Astrocyte of the spinal cord (primary cell): Measurements from ENCODE around the gene DCBLD2.
A peak's percentile ranks its signal among the peaks of the same experiment; 100 is the strongest.

Source experiments
- DNase-seq: peaks from one replicate; pipeline ENCODE4 v3.0.0; 2011; ENCODE audit warnings: low read depth, low spot score
- H3K4me3 ChIP-seq: 2 replicates; pipeline ENCODE4 v1.5.1; 2011; ENCODE audit warnings: low read depth, mild to moderate bottlenecking, low read length, moderate library complexity
- CTCF ChIP-seq: IDR thresholded peaks from 2 replicates; pipeline ENCODE4 v1.5.1; 2012; ENCODE audit warnings: low read depth, mild to moderate bottlenecking, low read length, inconsistent platforms
- in situ Hi-C: cut with HindIII; loops from 2 replicates; pipeline ENCODE4 v1.10.0; 2017; ENCODE audit warnings: low sequenced_read_pairs

The DCBLD2 gene

GRCh38 chr3:98799479-98799878 lies 102.0 kb downstream of the DCBLD2 start:
- TF ChIP-seq CTCF = no peak
- in situ Hi-C loops = loop anchor here (25.0 kb wide), 1 partner anchor 187 kb away; no protein-coding TSS in a partner anchor
- no peak overlapping the region for H3K4me3 ChIP-seq
- no peak for DNase-seq

DNA sequence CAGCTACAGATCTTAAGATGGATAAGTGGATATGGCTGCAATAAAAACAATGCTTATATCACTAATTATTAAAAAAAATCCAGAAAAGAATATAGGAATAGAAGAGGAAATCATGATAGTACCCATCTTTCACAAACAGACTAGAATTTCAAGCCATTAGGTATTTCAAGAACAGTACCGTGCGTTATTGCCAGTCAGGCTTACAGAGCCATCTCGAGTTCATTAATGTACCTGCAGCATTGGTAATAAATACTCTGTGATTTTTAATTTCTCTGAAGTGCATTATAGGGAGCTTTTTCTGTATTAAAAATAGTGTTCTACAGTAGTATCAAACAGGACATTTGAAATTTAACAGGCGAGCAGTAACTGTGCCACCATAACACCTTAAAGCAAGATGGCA lies 102.7 kb downstream of the DCBLD2 start:
- in situ Hi-C loops = loop anchor here (25.0 kb wide), 1 partner anchor 187 kb away; no protein-coding TSS in a partner anchor
- no peak for TF ChIP-seq CTCF
- H3K4me3 ChIP-seq = no peak overlapping the region
- no peak for DNase-seq

DNA sequence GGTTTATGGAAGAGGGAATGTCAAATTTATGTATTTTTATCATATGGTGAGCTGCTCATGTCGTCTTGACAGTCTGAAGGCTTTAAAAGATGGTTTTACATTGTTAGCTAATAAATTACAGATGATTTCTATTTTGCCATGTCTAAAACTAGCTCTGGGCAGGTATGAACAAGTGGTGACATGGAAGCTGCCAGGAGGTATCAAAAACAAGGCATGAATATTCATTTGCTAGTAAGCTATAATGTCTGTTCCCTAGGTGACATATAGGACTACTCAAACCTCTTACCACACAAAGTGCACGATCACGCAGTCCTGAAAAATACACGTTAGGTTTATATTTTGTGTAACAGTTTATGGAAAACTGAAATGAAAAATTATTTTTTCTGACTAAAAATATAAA lies 103.6 kb downstream of the DCBLD2 start:
- no peak for TF ChIP-seq CTCF
- in situ Hi-C loops = loop anchor here (25.0 kb wide), 1 partner anchor 186 kb away; no protein-coding TSS in a partner anchor
- no peak overlapping the region for H3K4me3 ChIP-seq
- no peak for DNase-seq

- no peak for TF ChIP-seq CTCF
- in situ Hi-C loops = loop anchor here (25.0 kb wide), 1 partner anchor 184 kb away; no protein-coding TSS in a partner anchor
- no peak for DNase-seq
- H3K4me3 ChIP-seq = no peak overlapping the region
Observed at GRCh38 chr3:98796334-98796733, 105.2 kb downstream of the DCBLD2 start.

DNA sequence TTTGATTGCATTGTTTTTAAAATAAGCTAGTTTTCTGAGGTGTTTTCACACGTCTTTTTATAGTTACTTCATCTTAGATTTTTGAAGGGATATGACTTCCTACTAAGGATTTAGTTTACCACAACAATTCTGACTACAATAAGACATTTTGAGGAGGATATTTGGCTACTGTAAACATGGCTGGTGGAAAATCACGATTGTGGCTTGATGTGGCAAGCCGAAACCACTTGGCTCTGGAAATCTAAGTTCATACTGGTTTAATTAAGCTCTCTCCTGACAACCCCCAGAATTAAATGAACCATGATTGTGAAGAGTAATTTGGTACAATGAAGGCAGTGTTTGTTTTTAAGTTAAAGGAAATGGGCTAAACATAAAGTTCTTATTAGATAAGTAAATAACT lies 107.5 kb downstream of the DCBLD2 start:
- DNase-seq = no peak
- no peak overlapping the region for H3K4me3 ChIP-seq
- in situ Hi-C loops = loop anchor here (25.0 kb wide), 1 partner anchor 182 kb away; no protein-coding TSS in a partner anchor
- TF ChIP-seq CTCF = no peak

- TF ChIP-seq CTCF = no peak
- in situ Hi-C loops = loop anchor here (25.0 kb wide), 1 partner anchor 179 kb away; no protein-coding TSS in a partner anchor
- peak; percentile 66 for DNase-seq
- no peak overlapping the region for H3K4me3 ChIP-seq
Observed at GRCh38 chr3:98791341-98792325, 109.9 kb downstream of the DCBLD2 start.
